MM.1S (cell line): Measurements from ENCODE around the gene VAMP1.

ENCODE experiments used
- EZH2 ChIP-seq: fragments of 300-600 bp; sonication (generic); optimal IDR thresholded peaks from 2 replicates; pipeline ENCODE3; 2017; ENCODE audit warnings: low read depth, mild to moderate bottlenecking, antibody characterized with exemption, low read length, mixed read lengths
- EZH2phosphoT487 ChIP-seq: fragments of 300-600 bp; sonication (generic); IDR thresholded peaks from 2 replicates; pipeline ENCODE4 v1.6.1; 2018; ENCODE audit warnings: antibody characterized with exemption, low read length
- TF ChIP-seq, protein P1 (sequence below): fragments of 300-600 bp; sonication (generic); IDR thresholded peaks from 2 replicates; pipeline ENCODE4 v1.5.1; 2016; ENCODE audit warnings: antibody characterized with exemption, low read length, mixed read lengths

- TF ChIP-seq, protein P1, sequence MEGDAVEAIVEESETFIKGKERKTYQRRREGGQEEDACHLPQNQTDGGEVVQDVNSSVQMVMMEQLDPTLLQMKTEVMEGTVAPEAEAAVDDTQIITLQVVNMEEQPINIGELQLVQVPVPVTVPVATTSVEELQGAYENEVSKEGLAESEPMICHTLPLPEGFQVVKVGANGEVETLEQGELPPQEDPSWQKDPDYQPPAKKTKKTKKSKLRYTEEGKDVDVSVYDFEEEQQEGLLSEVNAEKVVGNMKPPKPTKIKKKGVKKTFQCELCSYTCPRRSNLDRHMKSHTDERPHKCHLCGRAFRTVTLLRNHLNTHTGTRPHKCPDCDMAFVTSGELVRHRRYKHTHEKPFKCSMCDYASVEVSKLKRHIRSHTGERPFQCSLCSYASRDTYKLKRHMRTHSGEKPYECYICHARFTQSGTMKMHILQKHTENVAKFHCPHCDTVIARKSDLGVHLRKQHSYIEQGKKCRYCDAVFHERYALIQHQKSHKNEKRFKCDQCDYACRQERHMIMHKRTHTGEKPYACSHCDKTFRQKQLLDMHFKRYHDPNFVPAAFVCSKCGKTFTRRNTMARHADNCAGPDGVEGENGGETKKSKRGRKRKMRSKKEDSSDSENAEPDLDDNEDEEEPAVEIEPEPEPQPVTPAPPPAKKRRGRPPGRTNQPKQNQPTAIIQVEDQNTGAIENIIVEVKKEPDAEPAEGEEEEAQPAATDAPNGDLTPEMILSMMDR: no peak
- TF ChIP-seq EZH2: no peak
- no peak for TF ChIP-seq EZH2phosphoT487
These were observed 19.6 kb downstream of the VAMP1 start for GRCh38 chr12:6450869-6451347.
